GM12875 (cell line): Measurements from ENCODE around the gene PRSS56.

ENCODE experiments used
- H3K4me3 ChIP-seq: one replicate; pipeline ENCODE4 v1.5.1; 2011; ENCODE audit warnings: low read depth, low read length, control low read depth
- TF ChIP-seq, protein P1 (sequence below): IDR thresholded peaks from 2 replicates; pipeline ENCODE4 v1.5.1; 2011; ENCODE audit warnings: low read depth, mild to moderate bottlenecking, control low read depth, inconsistent platforms, low read length, moderate library complexity, borderline replicate concordance; ENCODE audit not compliant: insufficient read depth

Gene PRSS56

DNA sequence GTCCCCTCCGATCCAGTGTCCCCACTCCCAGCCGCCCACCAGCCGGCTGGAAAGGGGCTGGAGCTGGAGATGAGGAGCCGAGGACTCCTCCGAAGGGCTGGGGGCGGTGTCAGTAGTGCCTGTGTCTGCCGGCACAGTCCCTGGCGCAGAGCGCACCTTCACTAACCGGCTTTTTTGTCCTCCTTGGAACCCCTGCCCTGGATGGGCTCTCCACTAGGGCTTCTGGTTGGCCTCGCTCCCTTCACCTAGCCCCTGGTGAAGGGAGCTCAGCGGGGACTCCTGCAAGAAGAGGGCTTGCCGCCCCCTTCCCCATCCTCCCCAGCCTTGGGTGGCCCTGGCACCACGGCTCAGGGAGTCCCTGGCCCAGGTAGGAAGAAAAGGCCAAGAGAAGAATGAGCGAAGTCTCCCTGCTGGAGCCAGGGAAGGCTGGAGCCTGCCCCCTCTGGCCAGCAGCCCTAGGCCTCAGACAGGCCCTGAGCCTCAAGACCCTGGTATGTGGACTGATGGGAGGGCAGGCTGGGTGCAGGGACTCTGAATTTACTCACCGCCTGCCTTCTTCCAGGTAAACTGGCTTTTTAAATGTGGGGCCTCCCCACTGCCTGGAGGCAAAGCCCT, 32.0 kb upstream of the PRSS56 start:
- no peak overlapping the region for H3K4me3 ChIP-seq

DNA sequence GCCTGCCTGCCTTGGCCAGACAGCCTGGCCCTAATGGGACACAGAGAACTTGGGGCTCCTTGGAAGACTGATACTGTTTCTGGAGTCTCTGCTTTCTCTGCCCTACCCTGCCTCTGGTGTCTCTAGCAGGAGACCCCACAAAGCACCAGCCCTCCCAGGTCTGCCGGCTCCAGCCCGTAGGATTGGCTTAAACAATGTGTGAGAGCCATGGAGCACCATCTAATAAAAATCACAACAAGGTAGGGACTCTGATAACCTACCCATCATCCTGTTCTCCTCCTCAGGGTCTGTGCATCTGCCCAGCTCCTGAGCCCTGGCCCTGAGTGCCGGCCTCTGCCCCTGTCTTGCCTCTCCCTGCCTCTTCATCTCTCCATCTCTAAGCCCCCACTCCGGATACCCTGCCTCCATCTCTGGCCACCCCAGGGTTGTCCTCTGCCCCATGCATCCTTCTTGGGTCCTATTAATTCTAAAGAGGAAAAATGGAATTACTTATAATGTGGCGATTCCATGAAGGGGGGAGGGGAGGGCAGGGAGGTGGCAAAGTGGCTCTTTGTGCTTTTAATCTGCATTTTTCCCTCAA, 31.4 kb upstream of the PRSS56 start:
- TF ChIP-seq, protein P1, sequence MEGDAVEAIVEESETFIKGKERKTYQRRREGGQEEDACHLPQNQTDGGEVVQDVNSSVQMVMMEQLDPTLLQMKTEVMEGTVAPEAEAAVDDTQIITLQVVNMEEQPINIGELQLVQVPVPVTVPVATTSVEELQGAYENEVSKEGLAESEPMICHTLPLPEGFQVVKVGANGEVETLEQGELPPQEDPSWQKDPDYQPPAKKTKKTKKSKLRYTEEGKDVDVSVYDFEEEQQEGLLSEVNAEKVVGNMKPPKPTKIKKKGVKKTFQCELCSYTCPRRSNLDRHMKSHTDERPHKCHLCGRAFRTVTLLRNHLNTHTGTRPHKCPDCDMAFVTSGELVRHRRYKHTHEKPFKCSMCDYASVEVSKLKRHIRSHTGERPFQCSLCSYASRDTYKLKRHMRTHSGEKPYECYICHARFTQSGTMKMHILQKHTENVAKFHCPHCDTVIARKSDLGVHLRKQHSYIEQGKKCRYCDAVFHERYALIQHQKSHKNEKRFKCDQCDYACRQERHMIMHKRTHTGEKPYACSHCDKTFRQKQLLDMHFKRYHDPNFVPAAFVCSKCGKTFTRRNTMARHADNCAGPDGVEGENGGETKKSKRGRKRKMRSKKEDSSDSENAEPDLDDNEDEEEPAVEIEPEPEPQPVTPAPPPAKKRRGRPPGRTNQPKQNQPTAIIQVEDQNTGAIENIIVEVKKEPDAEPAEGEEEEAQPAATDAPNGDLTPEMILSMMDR, result no peak
- no peak overlapping the region for H3K4me3 ChIP-seq

More for the DNA sequence above, 32.0 kb upstream of the PRSS56 start:
- TF ChIP-seq, protein P1, result no peak

DNA sequence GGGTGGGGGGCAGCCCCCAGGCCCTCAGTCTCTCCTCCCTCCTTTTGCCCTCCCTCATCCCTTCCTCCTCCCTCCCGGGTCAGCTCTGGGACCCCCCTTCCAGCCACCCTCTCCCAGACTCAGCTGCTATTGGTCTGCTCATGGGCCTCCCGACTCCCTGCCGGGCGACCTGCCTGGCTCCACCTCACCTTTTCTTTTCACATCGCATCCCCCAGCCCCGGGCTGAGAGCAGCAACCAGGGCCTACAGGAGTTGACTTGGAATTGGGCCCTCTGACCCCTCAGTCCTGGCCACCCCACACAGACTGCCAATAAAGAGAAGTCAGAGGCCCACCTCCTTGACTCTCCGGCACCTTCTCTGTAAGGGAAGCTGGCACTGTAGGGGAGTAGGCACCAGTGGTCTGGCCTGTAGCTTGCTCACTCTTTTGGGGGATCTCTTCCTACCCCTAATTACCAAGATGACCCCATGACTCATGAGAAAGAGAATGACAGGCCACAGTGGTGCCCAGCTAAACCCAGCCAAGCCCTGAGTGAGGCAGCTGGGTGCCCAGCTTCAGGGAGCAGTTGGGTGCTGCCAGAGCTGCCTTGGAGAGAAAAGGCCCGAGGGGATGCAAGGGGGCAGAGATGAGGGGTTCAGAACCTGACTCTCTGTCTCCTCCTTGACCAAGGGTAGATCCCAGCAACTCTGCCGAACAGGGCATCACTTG, 30.5 kb upstream of the PRSS56 start:
- TF ChIP-seq, protein P1, result no peak
- H3K4me3 ChIP-seq, result no peak overlapping the region

DNA sequence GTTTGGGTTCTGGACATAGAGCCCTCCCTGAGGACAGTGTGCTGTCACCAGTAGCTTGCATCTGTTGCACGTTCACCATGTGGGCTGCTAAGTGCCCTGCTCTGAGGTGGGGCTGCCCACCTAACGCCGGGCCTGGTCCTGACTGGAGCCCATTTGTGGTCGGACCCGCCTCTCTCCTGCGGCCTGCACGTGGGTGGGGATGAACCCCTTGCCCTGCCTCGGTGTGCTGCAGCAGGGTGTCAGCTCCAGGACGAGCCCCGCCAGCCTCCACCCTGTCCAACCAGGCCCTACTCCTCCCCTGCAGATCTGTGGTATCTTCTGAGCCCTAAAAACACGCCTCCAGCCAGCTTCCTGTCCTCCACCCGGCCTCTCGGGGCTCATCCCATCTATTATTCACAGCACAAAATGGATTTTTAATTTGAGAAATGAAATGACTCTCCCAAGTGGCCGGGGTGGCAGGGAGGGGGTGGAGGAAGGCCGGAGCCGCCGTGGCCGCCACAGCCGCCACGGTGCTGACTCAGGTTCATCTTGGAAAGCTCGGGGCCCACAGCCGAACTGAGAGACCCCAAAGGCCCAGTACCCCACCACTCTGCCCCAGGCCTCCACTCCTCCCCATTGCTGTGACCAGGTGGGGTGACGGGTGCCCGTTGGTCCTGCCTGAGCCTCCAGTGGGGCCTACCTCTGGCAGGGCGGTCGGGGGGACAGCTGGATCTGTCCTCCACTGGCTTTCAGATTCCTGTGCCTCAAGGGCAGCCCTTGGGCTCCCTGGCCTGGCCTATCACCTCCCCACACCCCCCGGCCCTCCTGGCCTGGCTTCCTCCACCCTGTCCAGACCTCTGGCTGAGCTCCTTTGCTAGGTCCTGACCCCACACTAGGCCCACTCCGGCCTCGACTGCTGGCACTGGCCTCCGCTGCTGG, 29.7 kb upstream of the PRSS56 start:
- no peak overlapping the region for H3K4me3 ChIP-seq
- TF ChIP-seq, protein P1, result no peak

- TF ChIP-seq, protein P1, result no peak
- no peak overlapping the region for H3K4me3 ChIP-seq
These were observed 28.9 kb upstream of the PRSS56 start for GRCh38 chr2:232491139-232491780.

DNA sequence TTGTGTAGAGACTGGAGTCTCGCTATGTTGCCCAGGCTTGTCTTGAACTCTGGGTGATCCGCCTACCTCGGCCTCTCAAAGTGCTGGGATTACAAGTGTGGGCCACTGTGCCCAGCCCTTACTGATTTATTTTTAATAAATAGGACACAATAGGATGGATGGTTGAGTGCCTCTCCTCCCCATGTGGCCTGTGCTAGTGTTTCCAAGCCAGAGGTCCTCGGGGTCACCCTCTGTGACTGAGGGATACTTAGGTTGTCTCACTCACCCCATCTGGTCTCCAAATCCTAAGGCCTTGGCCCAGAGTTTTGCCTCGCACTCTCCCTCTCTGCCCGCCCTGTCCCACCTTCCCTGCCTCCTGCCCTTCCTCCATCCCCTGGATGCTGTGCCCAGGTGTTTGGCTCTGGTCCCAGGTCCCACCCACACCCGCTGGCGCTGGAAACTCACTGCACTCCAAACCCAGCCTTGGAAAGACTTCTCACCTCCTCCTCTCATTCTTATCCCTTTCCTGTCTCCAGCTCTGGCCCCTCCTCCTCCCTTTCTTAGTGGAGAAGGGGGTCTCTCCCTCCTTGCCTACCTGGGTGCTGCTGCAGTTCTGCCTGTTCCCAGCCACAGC, 27.8 kb upstream of the PRSS56 start:
- no peak overlapping the region for H3K4me3 ChIP-seq
- TF ChIP-seq, protein P1, result no peak
